ENCODE data around the gene TBL1X. TPM values are rescaled to one million over a fixed set of nuclear protein-coding genes. Genes with fewer than 3 reads are reported as not detected.

The TBL1X gene
- total and polyA plus RNA-seq, 2 of the 4 experiments (the other 2 are of a cell fraction), result 16.2 to 20.8 TPM

- Histone ChIP-seq H2BK5ac (ENCODE audit: low read depth, low read length, poor library complexity, severe bottlenecking) (no peak overlapping the region), H3K27me3 (ENCODE audit: control insufficient read depth, insufficient read depth, low read length) (no peaks in the 10 kb centered on the region), H3K56ac (ENCODE audit: extremely low read depth, insufficient read depth, low read length) (no peak overlapping the region), H3K4ac (ENCODE audit: low read depth, low read length) (no peak overlapping the region), H2BK20ac (ENCODE audit: low read depth, low read length) (no peak overlapping the region), H3K79me1 (ENCODE audit: low read depth in 1 of 2, low read length in 2 of 2) (peaks cover 18 to 34% of the 10 kb centered on the region in 2 experiments), H4K91ac (ENCODE audit: insufficient read depth, low read depth, low read length) (no peak overlapping the region), H2AFZ (replicated peaks; ENCODE audit: low read length, poor library complexity) (no peak overlapping the region), H3K9me1 (ENCODE audit: insufficient read depth, low read length) (peaks cover 6% of the 10 kb centered on the region), H3K4me2 (ENCODE audit: low read depth, low read length) (no peak overlapping the region), H3K27ac (ENCODE audit: insufficient read depth, low read length) (no peak overlapping the region), H4K5ac (ENCODE audit: low read depth, low read length) (no peak overlapping the region), H2AK9ac (replicated peaks; ENCODE audit: low read depth, low read length, poor library complexity) (no peak overlapping the region), H2AK5ac (ENCODE audit: low read depth, low read length) (no peak overlapping the region), H3K4me3 (ENCODE audit: insufficient read depth, low read depth, low read length) (no peak overlapping the region), H4K20me1 (ENCODE audit: insufficient read depth, low read length) (0 out of 2 replicates have a peak, but pooled peaks cover 3% of the 10 kb centered on the region), H2BK120ac (ENCODE audit: low read depth, low read length) (no peak overlapping the region), H3K23ac (ENCODE audit: low read depth, low read length) (no peak overlapping the region), H3K18ac (ENCODE audit: low read depth, low read length) (no peak overlapping the region), H3K4me1 (ENCODE audit: control insufficient read depth, insufficient read depth, low read length) (peaks cover 5% of the 10 kb centered on the region; the same call in 1 of the 2 replicates), H3K9me3 (ENCODE audit: control insufficient read depth, insufficient read depth, low read length) (peaks cover 6% of the 10 kb centered on the region; the same call in 1 of the 2 replicates), H4K8ac (ENCODE audit: low read depth in 2 of 2, low read length in 2 of 2) (no peak overlapping the region), H3K9ac (ENCODE audit: low read depth, low read length) (no peak overlapping the region), H3K14ac (replicated peaks; ENCODE audit: low read depth, low read length) (no peak overlapping the region), H2BK15ac (ENCODE audit: low read depth, low read length) (no peak overlapping the region), H3K36me3 (ENCODE audit: control insufficient read depth, insufficient read depth, low read length) (peaks cover 5% of the 10 kb centered on the region; the same call in 1 of the 2 replicates)
- ChIA-PET POLR2A (ENCODE audit: unreplicated experiment) (no interaction called here), CTCF (no interaction called here)
- intact Hi-C loops (cut with micrococcal nuclease), result no loop called here
- WGBS, 2 experiments (ENCODE audit: extremely low coverage in 2 of 2, insufficient read length in 1 of 2), result 67% methylated on average over 4 of the region's 7 CpGs; no CpG with 5 or more reads in 1 of the 2 experiments
- in situ Hi-C loops (cut with MboI; ENCODE audit: low sequenced_read_pairs), result no loop called here
- dilution Hi-C loops (cut with HindIII; ENCODE audit: low sequenced_read_pairs, unreplicated experiment), result no loop called here
- ATAC-seq (ENCODE audit: low read depth) (no peak), DNase-seq (no peak)
- BruUV-seq (replicated peaks), result no TSS peak
- no peak for TF ChIP-seq SMC3 (IDR thresholded peaks at IDR 0.05; ENCODE audit: low read depth, low read length)
- no peak for TF ChIP-seq BHLHE40 (IDR thresholded peaks at IDR 0.05; ENCODE audit: low read depth, low read length)
- no peak for TF ChIP-seq POLR2A (IDR thresholded peaks at IDR 0.05; ENCODE audit: low read depth, low read length)
- no peak for TF ChIP-seq ELK1 (IDR thresholded peaks at IDR 0.05; ENCODE audit: borderline replicate concordance, low read depth, low read length)
- no peak for TF ChIP-seq MAZ (IDR thresholded peaks at IDR 0.05; ENCODE audit: borderline replicate concordance, low read depth, low read length)
- TF ChIP-seq, protein P1, sequence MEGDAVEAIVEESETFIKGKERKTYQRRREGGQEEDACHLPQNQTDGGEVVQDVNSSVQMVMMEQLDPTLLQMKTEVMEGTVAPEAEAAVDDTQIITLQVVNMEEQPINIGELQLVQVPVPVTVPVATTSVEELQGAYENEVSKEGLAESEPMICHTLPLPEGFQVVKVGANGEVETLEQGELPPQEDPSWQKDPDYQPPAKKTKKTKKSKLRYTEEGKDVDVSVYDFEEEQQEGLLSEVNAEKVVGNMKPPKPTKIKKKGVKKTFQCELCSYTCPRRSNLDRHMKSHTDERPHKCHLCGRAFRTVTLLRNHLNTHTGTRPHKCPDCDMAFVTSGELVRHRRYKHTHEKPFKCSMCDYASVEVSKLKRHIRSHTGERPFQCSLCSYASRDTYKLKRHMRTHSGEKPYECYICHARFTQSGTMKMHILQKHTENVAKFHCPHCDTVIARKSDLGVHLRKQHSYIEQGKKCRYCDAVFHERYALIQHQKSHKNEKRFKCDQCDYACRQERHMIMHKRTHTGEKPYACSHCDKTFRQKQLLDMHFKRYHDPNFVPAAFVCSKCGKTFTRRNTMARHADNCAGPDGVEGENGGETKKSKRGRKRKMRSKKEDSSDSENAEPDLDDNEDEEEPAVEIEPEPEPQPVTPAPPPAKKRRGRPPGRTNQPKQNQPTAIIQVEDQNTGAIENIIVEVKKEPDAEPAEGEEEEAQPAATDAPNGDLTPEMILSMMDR (conservative IDR thresholded peaks at IDR 0.05; ENCODE audit: low read depth, low read length), result no peak
- no peak for TF ChIP-seq MAFK (IDR thresholded peaks at IDR 0.05; ENCODE audit: low read depth, low read length)
- TF ChIP-seq FOS (IDR thresholded peaks at IDR 0.05; ENCODE audit: low read depth, low read length), result no peak
- no peak for TF ChIP-seq RAD21 (IDR thresholded peaks at IDR 0.05; ENCODE audit: low read length)
- no peak for TF ChIP-seq CEBPB (IDR thresholded peaks at IDR 0.05; ENCODE audit: low read depth, low read length)
- no peak for TF ChIP-seq NFE2L2 (IDR thresholded peaks at IDR 0.05; ENCODE audit: low read depth, low read length)
- no peak for TF ChIP-seq RFX5 (IDR thresholded peaks at IDR 0.05; ENCODE audit: low read depth, low read length)
- TF ChIP-seq RCOR1 (IDR thresholded peaks at IDR 0.05; ENCODE audit: insufficient replicate concordance, low read length), result no peak
- no peak for TF ChIP-seq CHD1 (IDR thresholded peaks at IDR 0.05; ENCODE audit: low read depth, low read length)
- TF ChIP-seq, protein P2, sequence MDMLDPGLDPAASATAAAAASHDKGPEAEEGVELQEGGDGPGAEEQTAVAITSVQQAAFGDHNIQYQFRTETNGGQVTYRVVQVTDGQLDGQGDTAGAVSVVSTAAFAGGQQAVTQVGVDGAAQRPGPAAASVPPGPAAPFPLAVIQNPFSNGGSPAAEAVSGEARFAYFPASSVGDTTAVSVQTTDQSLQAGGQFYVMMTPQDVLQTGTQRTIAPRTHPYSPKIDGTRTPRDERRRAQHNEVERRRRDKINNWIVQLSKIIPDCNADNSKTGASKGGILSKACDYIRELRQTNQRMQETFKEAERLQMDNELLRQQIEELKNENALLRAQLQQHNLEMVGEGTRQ (IDR thresholded peaks at IDR 0.05; ENCODE audit: low read depth, low read length), result no peak
- no peak for TF ChIP-seq MXI1 (IDR thresholded peaks at IDR 0.05; ENCODE audit: borderline replicate concordance, low read depth, low read length)
Observed at GRCh38 chrX:9606971-9607370, 142.1 kb downstream of the TBL1X start.

Measured in IMR-90 (cell line).